GM12878 (cell line): ENCODE data around the gene MGST1. TPM values are rescaled to one million over a fixed set of nuclear protein-coding genes. Genes with fewer than 3 reads are reported as not detected.

Source experiments
- CEBPB ChIP-seq, 2 experiments: fragments of 150-350 bp in 1 of 2; IDR thresholded peaks; 2 replicates each; pipeline ENCODE4 v1.6.1; 2012 to 2014; ENCODE audit warnings: low read depth in 2 of 2, low read length in 2 of 2, borderline replicate concordance in 1 of 2, inconsistent platforms in 1 of 2
- E2F8 ChIP-seq: fragments of 450-650 bp; IDR thresholded peaks from 2 replicates; pipeline ENCODE4 v1.6.1; 2018; ENCODE audit warnings: mild to moderate bottlenecking, low read depth, moderate library complexity; ENCODE audit not compliant: partially characterized antibody
- ETV6 ChIP-seq, 2 experiments: fragments of 450-650 bp in 1 of 2; IDR thresholded peaks in 1 of 2; conservative IDR thresholded peaks in 1 of 2; 2 replicates each; pipeline ENCODE4 v1.6.1; 2014; ENCODE audit warnings: antibody characterized with exemption in 1 of 2, borderline replicate concordance in 1 of 2, low read depth in 1 of 2, mild to moderate bottlenecking in 1 of 2, moderate library complexity in 1 of 2
- NR2C2 ChIP-seq: IDR thresholded peaks from 2 replicates; pipeline ENCODE4 v1.6.1; 2011; ENCODE audit warnings: borderline replicate concordance, low read depth; ENCODE audit not compliant: control insufficient read depth, insufficient read length
- NR2F1 ChIP-seq: fragments of 450-650 bp; conservative IDR thresholded peaks from 2 replicates; pipeline ENCODE4 v1.6.1; 2017; ENCODE audit warnings: mild to moderate bottlenecking
- RUNX3 ChIP-seq: IDR thresholded peaks from 2 replicates; pipeline ENCODE4 v1.6.1; 2012; ENCODE audit warnings: low read length, inconsistent platforms
- SMARCA5 ChIP-seq: fragments of 450-650 bp; IDR thresholded peaks from 2 replicates; pipeline ENCODE4 v1.6.1; 2017; ENCODE audit warnings: mild to moderate bottlenecking
- TCF12 ChIP-seq: IDR thresholded peaks from 2 replicates; pipeline ENCODE4 v1.6.1; 2011; ENCODE audit warnings: low read depth, mild to moderate bottlenecking, low read length
- polyA plus RNA-seq, 11 experiments: library from polyadenylated mRNA; depleted of rRNA in 4 of 11; unstranded in 6 of 11; stranded (reverse) in 5 of 11; fragments of >200 nt; fragmentation: Nextera tagmentation in 4 of 11; fragmentation: Illumina TruSeq in 1 of 11; extraction: Ambion mirVana in 4 of 11; extraction: Trizol in 1 of 11; gene quantifications; 1 replicate in 1 of 11; 2 replicates in 10 of 11; pipeline versions ENCODE4 v1.2.1 to v1.2.3, GENCODE V29; 2011 to 2016; ENCODE audit warnings: inconsistent platforms in 2 of 11, missing spikeins in 2 of 11, low read depth in 1 of 11
- total RNA-seq, 4 experiments: library from RNA; depleted of rRNA in 3 of 4; stranded (reverse); fragments of >200 nt in 3 of 4; fragmentation: Illumina TruSeq in 1 of 4; extraction: Trizol in 1 of 4; gene quantifications; 2 replicates each; pipeline versions ENCODE4 v1.2.1 to v1.2.3, GENCODE V29; 2013 to 2021
- TF ChIP-seq, protein P1 (sequence below): IDR thresholded peaks from 2 replicates; pipeline ENCODE4 v1.6.1; 2012; ENCODE audit warnings: low read depth, low read length, improper control_type of control experiment
- TF ChIP-seq, protein P2 (sequence below): IDR thresholded peaks from 2 replicates; pipeline ENCODE4 v1.6.1; 2011; ENCODE audit warnings: low read depth, low read length, improper control_type of control experiment, borderline replicate concordance

MGST1 gene
- total and polyA plus RNA-seq, 10 of the 15 experiments (the other 5 are each of a cell fraction or from before 2014, with no cell fraction given) = 22.5 to 237 (median 172) TPM

DNA sequence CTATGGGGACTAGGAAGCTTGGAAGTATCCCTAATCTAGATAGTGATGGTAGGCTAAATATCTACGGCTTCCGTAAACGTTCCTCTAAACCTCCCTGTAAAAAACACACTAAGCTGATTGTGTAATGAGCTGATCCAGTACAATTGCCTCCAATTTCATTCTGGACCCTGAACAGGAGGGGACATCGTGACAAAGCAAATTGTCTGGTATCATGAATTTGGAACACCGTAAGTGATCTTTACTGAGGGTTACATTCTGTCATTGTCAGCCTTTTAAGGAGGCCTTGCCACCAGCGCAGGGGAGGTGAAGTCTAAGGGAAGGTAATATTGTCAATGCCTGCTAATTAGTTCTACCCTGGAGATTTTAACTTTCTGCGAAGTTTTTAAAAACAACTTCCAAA lies 487 bp upstream of the MGST1 start (continued):
- TF ChIP-seq, protein P1, sequence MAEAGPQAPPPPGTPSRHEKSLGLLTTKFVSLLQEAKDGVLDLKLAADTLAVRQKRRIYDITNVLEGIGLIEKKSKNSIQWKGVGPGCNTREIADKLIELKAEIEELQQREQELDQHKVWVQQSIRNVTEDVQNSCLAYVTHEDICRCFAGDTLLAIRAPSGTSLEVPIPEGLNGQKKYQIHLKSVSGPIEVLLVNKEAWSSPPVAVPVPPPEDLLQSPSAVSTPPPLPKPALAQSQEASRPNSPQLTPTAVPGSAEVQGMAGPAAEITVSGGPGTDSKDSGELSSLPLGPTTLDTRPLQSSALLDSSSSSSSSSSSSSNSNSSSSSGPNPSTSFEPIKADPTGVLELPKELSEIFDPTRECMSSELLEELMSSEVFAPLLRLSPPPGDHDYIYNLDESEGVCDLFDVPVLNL = no peak
- no peak for TF ChIP-seq SMARCA5
- no peak for TF ChIP-seq TCF12
- TF ChIP-seq, protein P2, sequence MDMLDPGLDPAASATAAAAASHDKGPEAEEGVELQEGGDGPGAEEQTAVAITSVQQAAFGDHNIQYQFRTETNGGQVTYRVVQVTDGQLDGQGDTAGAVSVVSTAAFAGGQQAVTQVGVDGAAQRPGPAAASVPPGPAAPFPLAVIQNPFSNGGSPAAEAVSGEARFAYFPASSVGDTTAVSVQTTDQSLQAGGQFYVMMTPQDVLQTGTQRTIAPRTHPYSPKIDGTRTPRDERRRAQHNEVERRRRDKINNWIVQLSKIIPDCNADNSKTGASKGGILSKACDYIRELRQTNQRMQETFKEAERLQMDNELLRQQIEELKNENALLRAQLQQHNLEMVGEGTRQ = no peak
- no peak for TF ChIP-seq NR2C2
- TF ChIP-seq RUNX3 = no peak
- TF ChIP-seq CEBPB (IDR thresholded peaks at IDR 0.05; ENCODE audit: borderline replicate concordance in 1 of 2, low read depth in 2 of 2, low read length in 2 of 2) = no peak
- no peak for TF ChIP-seq NR2F1
- TF ChIP-seq E2F8 = no peak
- TF ChIP-seq ETV6 (conservative IDR thresholded peaks at IDR 0.05 in 1 of 2, IDR thresholded peaks at IDR 0.05 in 1 of 2; ENCODE audit: borderline replicate concordance in 1 of 2, low read depth in 1 of 2) = no peak
